GM12874 (cell line): ENCODE data around the gene RAB11A.

ENCODE experiments used
- CTCF ChIP-seq: IDR thresholded peaks from 2 replicates; pipeline ENCODE4 v1.5.1; 2011; ENCODE audit warnings: low read depth, mild to moderate bottlenecking, control low read depth, low read length, moderate library complexity; ENCODE audit not compliant: insufficient read depth

RAB11A gene

GRCh38 chr15:65901836-65902235, 32.5 kb downstream of the RAB11A start:
- no peak for TF ChIP-seq CTCF

GRCh38 chr15:65902373-65902772, 33.1 kb downstream of the RAB11A start:
- no peak for TF ChIP-seq CTCF

- TF ChIP-seq CTCF = no peak
Measured at GRCh38 chr15:65903296-65904073, 34.2 kb downstream of the RAB11A start.

- TF ChIP-seq CTCF = no peak
Measured at GRCh38 chr15:65904301-65904700, 35.0 kb downstream of the RAB11A start.

GRCh38 chr15:65906396-65906795, 37.1 kb downstream of the RAB11A start:
- no peak for TF ChIP-seq CTCF

- TF ChIP-seq CTCF = no peak
Measured at GRCh38 chr15:65907661-65908060, 38.4 kb downstream of the RAB11A start.

GRCh38 chr15:65908876-65909275, 39.6 kb downstream of the RAB11A start:
- TF ChIP-seq CTCF = no peak

- no peak for TF ChIP-seq CTCF
Measured at GRCh38 chr15:65909831-65910230, 40.5 kb downstream of the RAB11A start.
